ENCODE measurements around the gene NDOR1.
"Not testable (repeated sequence)": the region's sequence is repeated elsewhere in the genome, so short reads cannot be mapped to it uniquely, and the experiment has no call there.

NDOR1 gene

GRCh38 chr9:137242269-137243203 lies 37.0 kb downstream of the NDOR1 start:
- no peak for DNase-seq (ENCODE audit: low read depth in 1 of 2, low spot score in 1 of 2)

DNA sequence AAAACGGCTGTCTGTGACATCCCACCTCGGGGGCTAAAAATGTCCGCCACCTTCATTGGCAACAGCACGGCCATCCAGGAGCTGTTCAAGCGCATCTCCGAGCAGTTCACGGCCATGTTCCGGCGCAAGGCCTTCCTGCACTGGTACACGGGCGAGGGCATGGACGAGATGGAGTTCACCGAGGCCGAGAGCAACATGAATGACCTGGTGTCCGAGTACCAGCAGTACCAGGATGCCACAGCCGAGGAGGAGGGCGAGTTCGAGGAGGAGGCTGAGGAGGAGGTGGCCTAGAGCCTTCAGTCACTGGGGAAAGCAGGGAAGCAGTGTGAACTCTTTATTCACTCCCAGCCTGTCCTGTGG lies 37.7 kb downstream of the NDOR1 start:
- not testable (repeated sequence) for DNase-seq (ENCODE audit: low read depth in 1 of 2, low spot score in 1 of 2)

DNA sequence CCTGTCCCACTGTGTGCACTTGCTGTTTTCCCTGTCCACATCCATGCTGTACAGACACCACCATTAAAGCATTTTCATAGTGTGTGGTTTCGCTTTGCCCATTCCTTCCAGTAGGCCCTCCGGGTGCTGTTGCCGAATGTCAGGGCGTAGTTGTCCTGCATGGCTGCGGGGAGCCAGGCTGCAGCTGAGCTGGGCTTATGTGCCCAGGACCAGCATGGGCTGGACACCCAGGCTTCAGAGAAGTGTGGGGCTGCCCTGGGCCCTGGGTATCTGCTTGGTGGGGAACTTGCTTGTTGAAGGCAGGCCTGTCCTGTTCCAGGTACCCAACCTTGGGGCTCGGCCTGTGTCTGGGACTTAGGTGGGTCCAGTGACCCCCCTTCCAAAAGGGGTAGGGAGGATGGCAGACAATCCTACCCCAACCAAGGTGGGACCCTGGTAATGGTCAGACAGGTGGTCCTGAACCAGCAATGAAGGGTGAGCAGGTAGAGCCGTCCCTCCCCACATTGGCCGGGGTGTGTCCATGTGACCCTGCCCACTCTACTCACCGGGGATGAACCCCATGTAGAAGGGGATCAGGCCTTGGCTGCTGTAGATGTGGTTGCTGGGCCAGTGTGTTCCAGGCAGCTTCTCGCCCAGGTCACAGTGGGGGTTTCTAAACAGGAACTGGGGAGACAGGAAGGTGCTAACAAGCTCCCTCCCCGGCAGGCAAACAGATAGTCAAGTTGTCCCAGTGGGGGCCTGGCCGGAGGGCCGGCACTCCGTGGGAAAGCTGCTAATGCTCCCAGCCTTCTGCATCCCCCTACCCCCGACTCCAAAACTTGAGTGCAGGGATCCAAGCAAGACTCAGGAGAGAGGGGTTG lies 38.4 kb downstream of the NDOR1 start:
- no peak for DNase-seq (ENCODE audit: low read depth in 1 of 2, low spot score in 1 of 2)

DNA sequence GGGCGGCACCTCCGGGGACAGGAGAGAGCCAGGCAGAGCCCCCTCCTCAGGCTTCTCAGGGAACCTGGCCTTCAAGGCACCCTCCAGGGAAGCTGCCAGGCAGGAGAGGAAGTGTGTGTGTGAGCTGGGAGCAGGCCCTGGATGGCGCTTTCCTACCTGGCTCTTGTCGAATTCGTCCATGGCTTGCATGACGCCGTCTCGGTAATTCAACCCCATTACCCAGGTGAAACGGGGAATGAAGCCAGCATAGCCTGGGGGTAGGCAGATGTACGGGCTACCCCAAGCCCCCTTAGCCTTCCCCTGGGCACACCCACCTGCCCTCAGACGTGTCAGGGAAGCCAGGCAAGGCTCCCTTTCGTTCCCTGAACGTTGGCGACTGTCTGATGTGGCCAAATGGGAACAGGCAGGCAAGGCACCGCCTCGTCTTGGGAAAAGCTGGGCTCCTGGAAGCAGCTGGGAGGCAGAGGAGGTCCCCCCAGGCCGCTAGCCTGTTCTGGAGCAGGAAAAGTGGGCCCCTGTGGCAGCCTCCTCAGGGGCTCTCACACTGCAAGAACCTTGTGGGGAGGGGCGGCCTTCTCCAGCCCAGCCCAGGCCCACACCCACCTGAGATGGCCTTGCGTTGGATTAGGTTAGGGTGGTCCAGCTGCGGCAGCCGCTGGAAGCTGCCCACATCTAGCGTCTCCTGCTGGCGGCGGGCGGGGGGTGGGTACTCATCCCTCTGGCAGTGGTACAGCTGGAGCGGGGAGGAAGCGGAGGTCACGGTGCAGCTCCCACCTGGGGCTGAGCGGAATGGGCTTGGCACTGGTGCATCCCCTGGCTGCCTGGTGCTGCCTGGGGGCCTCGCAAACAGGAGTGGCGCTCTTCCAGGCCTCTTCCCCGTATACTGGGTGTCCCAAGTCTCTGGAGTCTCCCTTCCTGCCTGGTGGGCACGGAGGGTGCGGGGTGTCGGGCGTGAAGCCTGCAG lies 39.3 kb downstream of the NDOR1 start:
- DNase-seq (ENCODE audit: low read depth in 1 of 2, low spot score in 1 of 2): no peak

DNA sequence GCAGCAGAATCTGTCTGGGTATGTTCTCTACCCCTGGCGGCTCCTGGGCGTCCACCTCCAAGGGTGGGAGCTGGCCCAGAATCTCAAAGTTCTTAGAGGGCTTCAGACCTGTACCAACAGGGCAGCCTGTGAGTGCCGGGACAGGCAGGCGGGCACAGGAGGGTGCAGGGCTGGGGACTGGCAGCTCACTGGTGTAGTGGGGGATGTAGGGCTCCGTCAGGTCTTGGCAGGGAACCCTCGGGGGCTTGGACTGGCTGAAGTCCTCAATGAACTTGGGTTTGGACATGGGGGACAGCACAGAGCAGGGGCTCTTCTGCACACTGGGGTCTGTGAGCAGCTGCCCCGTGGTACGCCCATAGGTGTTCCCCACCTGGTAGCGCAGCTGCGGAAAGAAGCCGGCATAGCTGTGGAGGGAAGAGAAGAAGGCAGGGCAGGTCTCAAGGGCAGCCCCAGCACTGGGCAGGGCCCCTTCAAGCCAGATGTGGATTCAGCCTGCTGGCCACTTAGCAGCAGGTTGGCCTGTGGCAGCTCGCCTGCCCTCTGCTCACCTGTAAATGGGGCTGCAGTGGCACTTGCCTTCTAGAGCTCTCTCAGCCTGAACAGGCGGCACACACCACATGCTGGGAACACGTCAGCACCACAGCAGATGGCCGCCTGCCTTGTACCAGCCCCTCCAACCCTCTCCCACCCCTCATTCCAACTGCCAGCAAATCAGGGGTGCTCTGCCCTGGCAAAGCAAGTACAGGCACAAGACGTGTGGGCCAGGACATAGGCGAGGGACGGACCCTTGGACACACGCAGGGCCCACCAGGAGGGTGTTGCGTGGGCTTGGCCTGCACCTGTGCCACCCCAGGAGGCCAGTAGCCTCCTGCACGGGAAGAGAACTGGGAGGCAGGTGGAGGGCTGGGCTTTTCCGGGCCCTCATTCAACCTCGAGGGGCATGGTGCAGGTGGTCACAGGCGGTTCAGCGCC lies 40.2 kb downstream of the NDOR1 start:
- DNase-seq (ENCODE audit: low read depth in 1 of 2, low spot score in 1 of 2): no peak

GRCh38 chr9:137247135-137247915 lies 41.8 kb downstream of the NDOR1 start:
- DNase-seq (ENCODE audit: low read depth in 1 of 2, low spot score in 1 of 2): no peak

GRCh38 chr9:137247916-137248175 lies 42.3 kb downstream of the NDOR1 start:
- no peak for DNase-seq (ENCODE audit: low read depth in 1 of 2, low spot score in 1 of 2)

GRCh38 chr9:137250329-137251193 lies 45.1 kb downstream of the NDOR1 start:
- DNase-seq (ENCODE audit: low read depth in 1 of 2, low spot score in 1 of 2): no peak

DNA sequence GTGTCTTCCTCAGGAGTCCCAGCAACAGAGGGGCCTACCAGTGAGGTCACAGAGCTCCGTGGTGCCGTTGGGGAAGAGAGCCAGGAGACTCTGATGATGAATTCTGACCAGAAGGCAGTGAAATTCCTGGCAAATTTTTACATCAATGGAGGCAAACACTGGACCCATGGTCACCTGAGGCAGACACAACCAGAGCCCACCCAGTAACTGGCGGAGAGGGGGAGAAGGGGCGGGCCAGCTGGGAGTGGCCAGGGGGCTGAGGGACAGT lies 45.6 kb downstream of the NDOR1 start, which contains the start of gene STPG3:
Gene STPG3, plus strand, starts transcription at position 93 of the 268 bp plus-strand sequence. Its CDS starts 1 bp downstream, at position 94.
- DNase-seq (ENCODE audit: low read depth in 1 of 2, low spot score in 1 of 2): no peak

- DNase-seq (ENCODE audit: low read depth in 1 of 2, low spot score in 1 of 2): no peak
Measured at GRCh38 chr9:137251490-137252268, 46.2 kb downstream of the NDOR1 start.

GRCh38 chr9:137252555-137253506 lies 47.3 kb downstream of the NDOR1 start:
- no peak for DNase-seq (ENCODE audit: low read depth in 1 of 2, low spot score in 1 of 2)

DNA sequence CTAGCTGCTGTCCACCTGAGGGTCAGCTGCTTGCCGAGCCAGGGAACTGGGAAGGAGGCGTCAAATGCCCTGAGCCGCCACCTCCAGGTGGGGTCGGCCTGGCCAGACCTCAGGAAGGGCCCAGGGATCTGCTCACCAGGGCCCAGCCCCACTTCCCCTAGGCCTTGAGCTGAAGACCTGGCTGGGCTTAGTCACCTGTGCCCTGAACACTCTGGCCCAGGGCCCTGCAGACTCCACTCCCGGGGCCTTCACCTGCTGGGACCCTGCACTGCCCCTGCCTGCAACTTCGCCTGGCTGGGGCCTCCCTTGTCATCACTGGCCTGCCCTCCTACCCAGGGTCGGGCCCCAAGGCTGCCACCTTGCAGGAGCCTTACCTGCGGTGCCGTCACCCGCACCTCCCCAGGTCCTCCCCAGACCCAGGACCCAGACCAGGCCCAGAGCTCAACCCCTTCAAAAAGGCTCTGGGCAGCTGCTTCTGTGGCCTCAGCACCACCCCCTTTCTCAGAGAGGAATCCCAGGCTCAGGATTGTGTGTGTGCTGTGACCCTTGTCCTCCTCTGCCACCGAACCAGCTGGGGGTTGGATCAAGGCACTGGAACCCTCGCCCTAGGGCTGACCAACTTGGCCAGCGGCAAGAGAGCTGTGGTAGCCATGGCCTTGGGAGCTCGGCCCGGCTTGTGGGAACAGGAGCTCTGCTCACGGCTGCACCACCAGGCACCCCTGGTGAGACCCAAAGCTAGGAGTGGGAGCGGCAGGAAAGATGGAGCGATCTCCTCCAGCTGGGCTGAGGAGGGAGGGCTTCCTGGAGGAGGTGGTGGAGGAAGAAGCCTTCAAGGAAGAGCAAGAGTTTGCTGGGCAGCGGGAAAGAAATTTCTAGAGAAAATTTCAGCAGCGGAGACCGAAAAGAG lies 48.5 kb downstream of the NDOR1 start:
- DNase-seq (ENCODE audit: low read depth in 1 of 2, low spot score in 1 of 2): no peak

GRCh38 chr9:137254624-137255447 lies 49.3 kb downstream of the NDOR1 start, which contains the start of gene NELFB:
Gene NELFB (plus strand): TSS chr9:137255327.
- DNase-seq (ENCODE audit: low read depth in 1 of 2, low spot score in 1 of 2): peak; percentile 93 to 94

GRCh38 chr9:137255448-137256114 lies 50.1 kb downstream of the NDOR1 start:
- DNase-seq (ENCODE audit: low read depth in 1 of 2, low spot score in 1 of 2): no peak
